Ovary (tissue), 3 donors: ENCODE results near the gene NUP93.

Experiments used
- CTCF ChIP-seq, 3 donors: fragments of 450-650 bp in 2 of 3; fragments of 200-600 bp in 1 of 3; IDR thresholded peaks; one replicate each; pipeline versions ENCODE4 v1.5.1 to v1.8.0; 2016 to 2022; ENCODE audit warnings: antibody characterized with exemption in 3 of 3, mild to moderate bottlenecking in 1 of 3
- POLR2A ChIP-seq: fragments of 450-650 bp; IDR thresholded peaks from one replicate; pipeline ENCODE4 v1.6.1; 2017; ENCODE audit warnings: antibody characterized with exemption, mild to moderate bottlenecking, moderate library complexity
- donor health status: DM: no; HTN: no; CAD: no.

DNA sequence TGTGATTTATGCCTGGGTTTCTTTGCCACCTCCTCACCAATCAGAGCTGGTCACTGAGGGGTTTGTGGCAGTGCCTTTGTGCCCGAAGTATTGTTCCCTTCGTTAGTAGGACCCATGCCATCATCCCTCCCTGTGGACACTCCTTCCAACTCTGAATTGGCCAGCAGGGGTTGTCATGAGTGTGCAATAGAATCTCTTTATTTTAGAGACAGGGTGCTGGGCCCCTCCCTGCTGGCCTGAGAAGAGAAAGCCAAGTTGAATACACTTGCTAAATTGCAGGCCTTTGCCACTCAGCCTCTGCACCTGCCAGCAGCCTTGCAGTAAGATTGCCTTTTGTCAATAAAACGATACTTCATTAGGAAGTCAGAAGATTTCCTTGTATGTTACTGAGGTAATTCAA lies 94.4 kb downstream of the NUP93 start:
- TF ChIP-seq POLR2A (no peak), CTCF (IDR thresholded peaks at IDR 0.05) (no peak)
